Thyroid gland (tissue), 4 donors: ENCODE data around the gene NPAS1.

ENCODE experiments used
- POLR2A ChIP-seq, 2 donors: fragments of 450-650 bp; IDR thresholded peaks; one replicate each; pipeline ENCODE4 v1.6.1; 2017; ENCODE audit warnings: antibody characterized with exemption in 2 of 2, mild to moderate bottlenecking in 2 of 2, moderate library complexity in 1 of 2
- TF ChIP-seq, protein P1 (sequence below), 6 experiments: fragments of 200-600 bp in 3 of 6; fragments of 450-650 bp in 3 of 6; sonication (generic) in 3 of 6; IDR thresholded peaks; one replicate each; pipeline ENCODE4 v1.5.1; 2016 to 2019; ENCODE audit warnings: antibody characterized with exemption in 6 of 6, mild to moderate bottlenecking in 2 of 6, inconsistent platforms in 1 of 6, moderate library complexity in 1 of 6

DNA sequence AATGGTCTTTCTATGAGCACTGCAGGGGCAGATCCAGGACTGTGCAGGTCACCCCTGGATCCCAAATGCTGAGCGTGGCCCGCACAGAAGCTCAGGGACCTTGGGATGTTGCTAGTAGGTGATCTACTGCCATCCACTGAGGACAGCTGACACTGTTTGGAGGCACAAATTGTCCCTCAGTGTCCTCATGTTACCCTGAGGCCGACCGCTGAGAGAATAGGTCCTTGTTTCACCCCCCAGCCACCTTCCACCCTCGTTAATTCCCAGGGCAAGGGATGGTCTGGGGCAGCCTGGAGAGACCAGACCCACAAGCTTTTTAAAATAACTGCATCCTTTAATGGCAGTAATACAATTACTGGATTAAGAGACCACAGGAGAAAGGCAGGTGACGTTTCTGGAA, 44.2 kb downstream of the NPAS1 start:
- TF ChIP-seq, protein P1, sequence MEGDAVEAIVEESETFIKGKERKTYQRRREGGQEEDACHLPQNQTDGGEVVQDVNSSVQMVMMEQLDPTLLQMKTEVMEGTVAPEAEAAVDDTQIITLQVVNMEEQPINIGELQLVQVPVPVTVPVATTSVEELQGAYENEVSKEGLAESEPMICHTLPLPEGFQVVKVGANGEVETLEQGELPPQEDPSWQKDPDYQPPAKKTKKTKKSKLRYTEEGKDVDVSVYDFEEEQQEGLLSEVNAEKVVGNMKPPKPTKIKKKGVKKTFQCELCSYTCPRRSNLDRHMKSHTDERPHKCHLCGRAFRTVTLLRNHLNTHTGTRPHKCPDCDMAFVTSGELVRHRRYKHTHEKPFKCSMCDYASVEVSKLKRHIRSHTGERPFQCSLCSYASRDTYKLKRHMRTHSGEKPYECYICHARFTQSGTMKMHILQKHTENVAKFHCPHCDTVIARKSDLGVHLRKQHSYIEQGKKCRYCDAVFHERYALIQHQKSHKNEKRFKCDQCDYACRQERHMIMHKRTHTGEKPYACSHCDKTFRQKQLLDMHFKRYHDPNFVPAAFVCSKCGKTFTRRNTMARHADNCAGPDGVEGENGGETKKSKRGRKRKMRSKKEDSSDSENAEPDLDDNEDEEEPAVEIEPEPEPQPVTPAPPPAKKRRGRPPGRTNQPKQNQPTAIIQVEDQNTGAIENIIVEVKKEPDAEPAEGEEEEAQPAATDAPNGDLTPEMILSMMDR (IDR thresholded peaks at IDR 0.05): no peak
- no peak for TF ChIP-seq POLR2A (IDR thresholded peaks at IDR 0.05)
